Kidney capillary endothelial cell (primary cell): ENCODE measurements around the gene SALL1.

Experiments used
- DNase-seq: peaks from one replicate; pipeline ENCODE4 v3.0.0-alpha.2; 2018; ENCODE audit warnings: low spot score

Gene SALL1

GRCh38 chr16:51150888-51151320, at the start of gene SALL1:
TSS of gene SALL1 (minus strand) at chr16:51151270. CDS start at chr16:51151241, 29 bp downstream.
- DNase-seq, result no peak

- no peak for DNase-seq
These were observed 49.7 kb upstream of the SALL1 start for GRCh38 chr16:51200793-51201192.

GRCh38 chr16:51197953-51198748, 47.1 kb upstream of the SALL1 start:
- no peak for DNase-seq

GRCh38 chr16:51193879-51194278, 42.8 kb upstream of the SALL1 start:
- no peak for DNase-seq

- DNase-seq, result no peak
These were observed 33.8 kb upstream of the SALL1 start for GRCh38 chr16:51184702-51185433.

- no peak for DNase-seq
These were observed 30.4 kb upstream of the SALL1 start for GRCh38 chr16:51181503-51181811.

GRCh38 chr16:51180719-51181502, 29.8 kb upstream of the SALL1 start:
- DNase-seq, result no peak

- no peak for DNase-seq
These were observed 24.0 kb upstream of the SALL1 start for GRCh38 chr16:51175081-51175480.

GRCh38 chr16:51172368-51172767, 21.3 kb upstream of the SALL1 start:
- no peak for DNase-seq

GRCh38 chr16:51168755-51169154, 17.7 kb upstream of the SALL1 start:
- no peak for DNase-seq

- DNase-seq, result no peak
These were observed 16.3 kb upstream of the SALL1 start for GRCh38 chr16:51167170-51167895.

- no peak for DNase-seq
These were observed 15.5 kb upstream of the SALL1 start for GRCh38 chr16:51166541-51166940.

- DNase-seq, result no peak
These were observed 15.0 kb upstream of the SALL1 start for GRCh38 chr16:51166091-51166490.

GRCh38 chr16:51165043-51165442, 14.0 kb upstream of the SALL1 start:
- DNase-seq, result no peak

- no peak for DNase-seq
These were observed 13.5 kb upstream of the SALL1 start for GRCh38 chr16:51164574-51164973.

- no peak for DNase-seq
These were observed 13.0 kb upstream of the SALL1 start for GRCh38 chr16:51163894-51164566.

- DNase-seq, result no peak
These were observed 12.3 kb upstream of the SALL1 start for GRCh38 chr16:51163366-51163765.

- DNase-seq, result no peak
These were observed 10.5 kb upstream of the SALL1 start for GRCh38 chr16:51161440-51162195.

GRCh38 chr16:51159865-51160264, 8.8 kb upstream of the SALL1 start:
- DNase-seq, result no peak

GRCh38 chr16:51159296-51159695, 8.2 kb upstream of the SALL1 start:
- no peak for DNase-seq

- DNase-seq, result no peak
These were observed 6.6 kb upstream of the SALL1 start for GRCh38 chr16:51157698-51158097.
